Activated naive CD4-positive, alpha-beta T cell treated with anti-CD3 and anti-CD28 coated beads, Interleukin-2, amount 10 ng/mL, durations not matched to agents 7 days and 5 days (primary cell): ENCODE measurements around the gene DDX10.

Source experiments
- CTCF ChIA-PET: fragments of 350-600 bp; sonication (Branson Sonifier 250); formaldehyde crosslinking; loops from one replicate; lab custom pipeline; 2021; ENCODE audit warnings: antibody characterized with exemption; lab: Charles Lee
- DNase-seq: peaks from one replicate; pipeline ENCODE4 v3.0.0-alpha.2; 2020
- H3K27ac Mint-ChIP-seq: one replicate; pipeline ENCODE4 v1.8.0; 2021; ENCODE audit warnings: mild to moderate bottlenecking, moderate library complexity, mixed read lengths
- H3K27me3 Mint-ChIP-seq: one replicate; pipeline ENCODE4 v1.8.0; 2021; ENCODE audit warnings: mild to moderate bottlenecking, mixed read lengths
- H3K36me3 Mint-ChIP-seq: one replicate; pipeline ENCODE4 v1.8.0; 2021; ENCODE audit warnings: mixed read lengths
- H3K4me1 Mint-ChIP-seq: one replicate; pipeline ENCODE4 v1.8.0; 2021; ENCODE audit warnings: mixed read lengths
- H3K4me3 Mint-ChIP-seq: one replicate; pipeline ENCODE4 v1.8.0; 2021; ENCODE audit warnings: mild to moderate bottlenecking, moderate library complexity, mixed read lengths
- H3K9me3 Mint-ChIP-seq: one replicate; pipeline ENCODE4 v1.8.0; 2021; ENCODE audit warnings: mixed read lengths

DDX10 gene

GRCh38 chr11:108873941-108874340 is 209.1 kb downstream of the DDX10 start:
- Mint-ChIP-seq H3K36me3 (no peaks in the 10 kb centered on the region), H3K9me3 (no peaks in the 10 kb centered on the region), H3K27me3 (no peaks in the 10 kb centered on the region), H3K4me1 (peaks cover 6% of the 10 kb centered on the region), H3K27ac (no peak overlapping the region), H3K4me3 (no peak overlapping the region)
- DNase-seq, result no peak
- CTCF ChIA-PET, result interaction anchor here (1.0 to 2.3 kb wide), 2 partner anchors 86 to 174 kb away, joined by 3 to 6 read pairs; no protein-coding TSS in a partner anchor

- no peak for DNase-seq
- CTCF ChIA-PET, result interaction anchor here (1.0 to 2.3 kb wide), 3 partner anchors 21 to 177 kb away, joined by 4 to 6 read pairs (median 5); no protein-coding TSS in a partner anchor
- H3K4me1 Mint-ChIP-seq, result peaks cover 5% of the 10 kb centered on the region
These were observed 210.3 kb downstream of the DDX10 start for GRCh38 chr11:108875134-108875533.

GRCh38 chr11:108877178-108877577 is 212.3 kb downstream of the DDX10 start:
- no peak for DNase-seq
- Mint-ChIP-seq H3K36me3 (no peaks in the 10 kb centered on the region), H3K9me3 (no peaks in the 10 kb centered on the region), H3K27me3 (no peaks in the 10 kb centered on the region), H3K4me1 (no peaks in the 10 kb centered on the region), H3K27ac (no peak overlapping the region), H3K4me3 (no peak overlapping the region)
- CTCF ChIA-PET, result interaction anchor here (1.5 kb wide), 1 partner anchor 8 kb away, joined by 3 read pairs; no protein-coding TSS in a partner anchor

More at GRCh38 chr11:108875134-108875533, 210.3 kb downstream of the DDX10 start:
- Mint-ChIP-seq H3K4me3 (no peak overlapping the region), H3K9me3 (no peaks in the 10 kb centered on the region), H3K36me3 (no peaks in the 10 kb centered on the region), H3K27me3 (no peaks in the 10 kb centered on the region), H3K27ac (no peak overlapping the region)

GRCh38 chr11:108880510-108880909 is 215.6 kb downstream of the DDX10 start:
- Mint-ChIP-seq H3K4me3 (no peak overlapping the region), H3K4me1 (no peaks in the 10 kb centered on the region), H3K27me3 (no peaks in the 10 kb centered on the region), H3K36me3 (no peaks in the 10 kb centered on the region), H3K27ac (no peak overlapping the region), H3K9me3 (no peaks in the 10 kb centered on the region)
- no peak for DNase-seq
- CTCF ChIA-PET, result no interaction called here

GRCh38 chr11:108881131-108881530 is 216.3 kb downstream of the DDX10 start:
- Mint-ChIP-seq H3K4me1 (no peaks in the 10 kb centered on the region), H3K9me3 (no peaks in the 10 kb centered on the region)
- CTCF ChIA-PET, result no interaction called here

GRCh38 chr11:108882211-108882831 is 217.5 kb downstream of the DDX10 start:
- no peaks in the 10 kb centered on the region for H3K4me1 Mint-ChIP-seq
- no peaks in the 10 kb centered on the region for H3K36me3 Mint-ChIP-seq
- H3K27ac Mint-ChIP-seq, result no peak overlapping the region
- DNase-seq, result no peak
- CTCF ChIA-PET, result no interaction called here
- H3K27me3 Mint-ChIP-seq, result no peaks in the 10 kb centered on the region
- no peaks in the 10 kb centered on the region for H3K9me3 Mint-ChIP-seq
- H3K4me3 Mint-ChIP-seq, result no peak overlapping the region

More at GRCh38 chr11:108881131-108881530, 216.3 kb downstream of the DDX10 start:
- H3K27ac Mint-ChIP-seq, result no peak overlapping the region
- no peaks in the 10 kb centered on the region for H3K36me3 Mint-ChIP-seq
- no peak for DNase-seq
- H3K27me3 Mint-ChIP-seq, result no peaks in the 10 kb centered on the region
- no peak overlapping the region for H3K4me3 Mint-ChIP-seq

- H3K27me3 Mint-ChIP-seq, result no peaks in the 10 kb centered on the region
- H3K27ac Mint-ChIP-seq, result no peak overlapping the region
- H3K4me1 Mint-ChIP-seq, result peaks cover 6% of the 10 kb centered on the region
- no peaks in the 10 kb centered on the region for H3K36me3 Mint-ChIP-seq
- DNase-seq, result no peak
- H3K9me3 Mint-ChIP-seq, result no peaks in the 10 kb centered on the region
- no peak overlapping the region for H3K4me3 Mint-ChIP-seq
- CTCF ChIA-PET, result no interaction called here
These were observed 221.3 kb downstream of the DDX10 start for GRCh38 chr11:108886005-108886659.

- H3K9me3 Mint-ChIP-seq, result no peaks in the 10 kb centered on the region
- no peak overlapping the region for H3K4me3 Mint-ChIP-seq
- no peaks in the 10 kb centered on the region for H3K27me3 Mint-ChIP-seq
- CTCF ChIA-PET, result no interaction called here
- no peak overlapping the region for H3K27ac Mint-ChIP-seq
- no peaks in the 10 kb centered on the region for H3K36me3 Mint-ChIP-seq
- peaks cover 6% of the 10 kb centered on the region for H3K4me1 Mint-ChIP-seq
- DNase-seq, result no peak
These were observed 221.8 kb downstream of the DDX10 start for GRCh38 chr11:108886660-108887009.

- Mint-ChIP-seq H3K4me1 (peaks cover 6% of the 10 kb centered on the region), H3K27ac (peak overlapping the region; percentile 42), H3K36me3 (no peaks in the 10 kb centered on the region), H3K27me3 (no peaks in the 10 kb centered on the region), H3K4me3 (no peak overlapping the region), H3K9me3 (no peaks in the 10 kb centered on the region)
- CTCF ChIA-PET, result no interaction called here
- no peak for DNase-seq
These were observed 222.8 kb downstream of the DDX10 start for GRCh38 chr11:108887436-108888238.

GRCh38 chr11:108890482-108891105 is 225.7 kb downstream of the DDX10 start:
- Mint-ChIP-seq H3K9me3 (no peaks in the 10 kb centered on the region), H3K36me3 (no peaks in the 10 kb centered on the region), H3K4me1 (peaks cover 8% of the 10 kb centered on the region), H3K27ac (no peak overlapping the region), H3K27me3 (no peaks in the 10 kb centered on the region), H3K4me3 (no peak overlapping the region)
- CTCF ChIA-PET, result interaction anchor here (0.6 kb wide), 1 partner anchor 262 kb away, joined by 3 read pairs; no protein-coding TSS in a partner anchor
- DNase-seq, result no peak

GRCh38 chr11:108891143-108891542 is 226.3 kb downstream of the DDX10 start:
- no peak overlapping the region for H3K27ac Mint-ChIP-seq
- H3K36me3 Mint-ChIP-seq, result no peaks in the 10 kb centered on the region
- CTCF ChIA-PET, result no interaction called here
- peaks cover 13% of the 10 kb centered on the region for H3K4me1 Mint-ChIP-seq
- H3K9me3 Mint-ChIP-seq, result no peaks in the 10 kb centered on the region
- DNase-seq, result no peak
- H3K27me3 Mint-ChIP-seq, result no peaks in the 10 kb centered on the region
- no peak overlapping the region for H3K4me3 Mint-ChIP-seq

- peaks cover 15% of the 10 kb centered on the region for H3K4me1 Mint-ChIP-seq
- peaks cover 4% of the 10 kb centered on the region for H3K9me3 Mint-ChIP-seq
- H3K27ac Mint-ChIP-seq, result no peak overlapping the region
- no peak for DNase-seq
- no peaks in the 10 kb centered on the region for H3K36me3 Mint-ChIP-seq
- CTCF ChIA-PET, result no interaction called here
- H3K27me3 Mint-ChIP-seq, result no peaks in the 10 kb centered on the region
- no peak overlapping the region for H3K4me3 Mint-ChIP-seq
These were observed 227.1 kb downstream of the DDX10 start for GRCh38 chr11:108891909-108892511.

GRCh38 chr11:108895579-108896480 is 231.0 kb downstream of the DDX10 start:
- CTCF ChIA-PET, result interaction anchor here (1.1 kb wide), 1 partner anchor 11 kb away, joined by 3 read pairs; no protein-coding TSS in a partner anchor
- no peak for DNase-seq
- peaks cover 8% of the 10 kb centered on the region for H3K4me1 Mint-ChIP-seq
- no peaks in the 10 kb centered on the region for H3K27me3 Mint-ChIP-seq
- H3K9me3 Mint-ChIP-seq, result peaks cover 18% of the 10 kb centered on the region
- H3K4me3 Mint-ChIP-seq, result no peak overlapping the region
- H3K27ac Mint-ChIP-seq, result no peak overlapping the region
- peaks cover 10% of the 10 kb centered on the region for H3K36me3 Mint-ChIP-seq
